ENCODE data around the gene NGEF.

The NGEF gene

DNA sequence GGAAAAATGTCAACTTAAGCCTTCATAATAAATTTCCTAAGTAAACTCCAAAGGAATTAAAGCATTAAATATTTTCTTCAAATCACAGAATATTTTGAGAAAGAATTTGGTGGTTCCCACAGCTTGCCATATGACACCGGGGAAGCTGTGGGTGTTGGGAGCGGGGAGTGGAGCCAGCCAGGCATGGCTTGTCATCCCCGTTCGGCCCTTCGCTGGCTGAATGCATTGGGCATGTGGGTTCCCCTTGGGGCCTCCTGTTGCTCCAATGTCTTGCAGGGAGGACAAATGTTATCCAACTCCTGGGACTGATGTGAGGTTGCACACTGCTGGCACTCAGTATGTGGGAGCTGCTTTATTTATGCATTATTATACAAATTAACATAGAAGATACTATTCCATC lies 18.6 kb downstream of the NGEF start:
- DNase-seq, result no peak

DNA sequence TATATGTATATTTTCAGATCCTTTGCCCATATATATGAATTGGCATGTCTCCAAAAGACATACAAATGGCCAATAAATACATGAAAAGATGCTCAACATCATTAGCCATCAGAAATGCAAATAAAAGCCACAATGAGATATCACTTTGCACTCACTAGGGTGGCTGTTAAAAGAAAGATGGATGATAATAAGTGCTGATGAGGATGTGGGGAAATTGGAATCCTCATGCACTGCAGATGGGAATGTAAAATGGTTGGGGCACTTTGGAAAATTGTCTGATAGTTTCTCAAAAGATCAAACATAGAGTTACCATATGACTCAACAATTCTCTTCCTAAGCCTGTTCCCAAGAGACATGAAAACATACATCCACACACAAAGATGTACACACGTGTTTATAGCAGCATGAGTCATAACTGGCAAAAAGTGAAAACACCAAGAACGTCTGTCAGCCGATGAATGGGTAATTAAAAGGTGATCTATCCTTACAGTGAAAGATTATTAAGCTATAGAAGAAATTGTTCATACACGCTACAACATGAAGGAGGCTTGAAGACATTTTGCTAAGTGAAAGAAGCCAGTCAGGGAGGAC lies 19.7 kb downstream of the NGEF start:
- DNase-seq, result no peak

GRCh38 chr2:232986155-232986554 lies 26.9 kb downstream of the NGEF start:
- no peak for DNase-seq

DNA sequence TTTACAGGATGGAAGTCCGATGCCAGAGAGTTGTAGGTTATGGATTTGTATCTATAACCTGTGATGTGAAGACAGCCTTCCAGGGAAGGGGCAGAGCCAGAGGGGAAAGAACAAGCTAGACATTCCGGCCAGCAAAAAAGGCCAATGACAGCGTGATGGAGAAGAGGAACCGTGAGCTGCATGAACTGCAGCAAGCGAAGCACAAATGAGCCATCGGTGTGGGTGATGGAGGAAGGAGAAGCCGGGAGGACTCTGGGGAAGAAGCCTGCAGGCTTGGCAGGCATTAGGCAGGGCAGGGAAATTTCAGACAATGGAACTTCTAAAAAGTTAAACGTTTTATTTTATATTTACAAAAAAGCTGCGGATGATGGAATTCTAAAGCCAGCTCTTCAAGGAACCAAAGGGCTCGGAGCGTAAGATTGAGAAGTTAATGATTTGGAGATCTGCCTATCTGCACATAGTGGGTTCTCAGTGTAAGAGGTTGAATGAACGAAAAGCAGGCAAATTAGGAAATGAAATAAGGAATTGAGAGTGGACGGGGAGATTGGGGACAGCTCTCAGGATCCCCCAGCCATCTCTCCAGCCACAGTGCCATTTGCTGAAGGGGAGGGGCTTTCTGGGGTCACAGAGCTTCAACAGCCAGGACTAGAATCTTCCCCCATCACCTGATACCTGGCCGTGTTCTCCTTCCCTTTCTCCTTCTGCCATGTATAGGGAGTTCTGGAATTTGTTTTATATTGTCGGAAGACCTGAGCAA lies 28.4 kb downstream of the NGEF start:
- DNase-seq, result no peak

GRCh38 chr2:232983669-232984140 lies 29.4 kb downstream of the NGEF start:
- no peak for DNase-seq

DNA sequence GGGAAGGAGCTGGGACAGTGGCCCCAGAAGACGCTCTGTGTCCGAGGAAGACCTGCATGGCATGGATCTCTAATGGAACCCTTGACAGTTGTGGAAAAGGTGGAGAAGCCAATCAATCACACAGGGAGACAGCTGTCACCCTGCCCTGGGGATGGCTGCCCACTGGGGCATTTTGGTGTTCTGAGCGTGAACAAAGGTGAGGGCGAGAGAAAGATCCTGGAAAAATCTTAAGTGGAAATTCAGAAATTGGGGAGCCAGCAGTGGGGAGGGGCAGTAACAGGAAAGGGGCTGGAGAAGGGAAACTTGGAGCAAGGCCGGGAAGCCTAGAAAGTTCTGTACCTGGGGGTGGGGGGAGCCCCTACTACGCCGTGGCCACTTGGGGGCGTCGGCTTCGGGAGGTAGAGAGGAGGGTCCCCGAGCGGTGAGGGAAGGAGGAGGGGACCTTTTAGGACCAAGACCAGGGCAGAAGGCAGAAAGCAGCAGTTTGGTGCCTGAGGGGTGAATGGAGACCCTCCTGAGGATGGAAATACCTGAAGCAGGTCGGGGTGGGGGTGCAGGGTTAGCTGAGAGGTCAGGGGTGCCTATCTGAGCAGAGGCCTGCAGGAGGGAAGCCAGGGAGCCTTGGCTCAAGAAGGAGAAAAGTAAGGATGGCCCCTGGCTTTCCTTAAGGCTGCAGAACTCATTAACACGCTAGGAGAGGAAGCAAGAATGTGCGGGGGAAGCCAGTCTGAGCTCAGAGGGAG lies 30.0 kb downstream of the NGEF start:
- DNase-seq, result no peak

DNA sequence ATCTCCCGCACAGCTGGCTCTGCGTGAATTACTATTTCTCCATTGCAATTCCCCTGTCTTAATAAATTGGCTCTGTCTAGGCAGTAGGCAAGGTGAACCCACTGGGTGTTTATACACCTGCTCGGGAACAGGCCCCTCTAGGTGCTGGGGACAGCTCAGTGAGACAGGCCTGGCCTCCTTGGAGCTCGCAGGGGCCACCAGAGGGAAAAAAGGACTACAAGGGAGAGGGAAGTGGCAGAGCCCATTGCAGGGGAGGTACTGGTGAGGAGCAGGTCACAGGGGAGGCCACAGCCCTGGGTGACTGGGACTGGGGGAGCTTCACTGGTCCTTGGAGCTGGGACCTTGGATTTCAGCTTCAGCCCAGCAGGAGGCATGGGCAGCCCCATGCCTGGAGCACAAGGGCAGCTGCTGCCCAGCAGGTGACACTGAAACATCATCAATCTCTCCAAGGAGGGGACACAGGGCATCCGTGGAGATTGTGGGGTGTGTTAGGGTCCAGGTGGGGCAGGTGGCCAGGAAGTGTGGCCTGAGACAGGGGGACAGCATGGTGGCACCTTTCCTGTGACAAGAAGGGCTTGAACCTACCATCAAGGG lies 31.2 kb downstream of the NGEF start:
- no peak for DNase-seq

- DNase-seq, result no peak
These were observed 31.7 kb downstream of the NGEF start for GRCh38 chr2:232981356-232981755.

DNA sequence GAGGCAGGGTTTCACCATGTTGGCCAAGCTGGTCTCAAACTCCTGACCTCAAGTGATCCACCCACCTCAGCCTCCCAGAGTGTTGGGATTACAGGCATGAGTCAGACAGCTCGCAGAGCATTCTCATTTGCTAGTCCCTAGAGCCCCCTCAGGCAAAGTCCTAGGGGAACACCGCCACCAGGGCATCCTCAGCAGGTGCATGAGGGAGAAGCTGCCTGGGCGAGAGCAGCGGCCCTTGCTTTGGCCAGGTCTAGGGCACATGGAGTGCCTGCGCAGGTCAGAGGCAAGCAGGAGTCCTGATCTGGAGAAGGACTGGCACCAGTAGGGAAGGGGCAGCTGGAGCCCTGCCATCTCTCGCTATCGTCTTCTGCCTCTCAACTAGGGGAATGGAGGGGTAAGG lies 32.4 kb downstream of the NGEF start:
- no peak for DNase-seq

- no peak for DNase-seq
These were observed 33.1 kb downstream of the NGEF start for GRCh38 chr2:232979871-232980461.

- DNase-seq, result no peak
These were observed 35.6 kb downstream of the NGEF start for GRCh38 chr2:232977438-232977971.

DNA sequence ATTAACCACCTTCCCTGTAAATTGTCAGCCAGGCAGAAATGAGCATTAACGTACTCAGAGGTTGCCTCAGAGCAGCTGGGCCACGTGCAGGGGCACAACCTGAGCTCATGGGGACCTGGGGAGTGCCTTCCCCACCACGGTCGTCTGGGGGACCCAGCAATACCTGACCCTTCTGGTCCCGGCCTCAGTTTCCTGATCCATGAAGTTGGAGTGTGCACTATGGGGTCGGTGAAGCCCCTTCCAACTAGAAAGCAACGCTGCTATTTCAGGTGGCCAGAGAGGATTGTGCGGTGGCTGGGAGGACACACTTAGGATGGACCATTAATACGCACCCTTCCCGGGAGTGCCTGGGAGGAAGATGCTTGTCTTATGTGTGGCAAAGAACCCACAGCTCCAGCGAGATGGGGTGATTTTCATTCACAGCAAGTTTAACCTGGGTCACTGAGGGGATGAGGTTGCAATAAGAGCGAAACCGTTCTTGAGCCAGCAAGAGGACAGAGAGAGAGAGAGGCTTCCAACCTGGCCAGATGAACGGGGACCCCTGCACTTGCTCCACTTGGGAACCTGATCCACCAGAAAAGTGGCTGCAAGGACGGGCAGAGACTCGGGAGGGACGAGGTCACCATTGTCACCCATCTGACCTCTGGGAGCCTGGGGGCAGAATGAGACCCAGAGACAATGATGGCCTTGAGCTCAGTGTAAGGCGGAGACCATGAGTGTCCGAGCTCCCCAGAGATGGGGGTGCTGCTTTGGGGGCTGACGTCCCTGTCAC lies 36.2 kb downstream of the NGEF start:
- DNase-seq, result no peak

GRCh38 chr2:232976176-232976575 lies 36.9 kb downstream of the NGEF start:
- no peak for DNase-seq

DNA sequence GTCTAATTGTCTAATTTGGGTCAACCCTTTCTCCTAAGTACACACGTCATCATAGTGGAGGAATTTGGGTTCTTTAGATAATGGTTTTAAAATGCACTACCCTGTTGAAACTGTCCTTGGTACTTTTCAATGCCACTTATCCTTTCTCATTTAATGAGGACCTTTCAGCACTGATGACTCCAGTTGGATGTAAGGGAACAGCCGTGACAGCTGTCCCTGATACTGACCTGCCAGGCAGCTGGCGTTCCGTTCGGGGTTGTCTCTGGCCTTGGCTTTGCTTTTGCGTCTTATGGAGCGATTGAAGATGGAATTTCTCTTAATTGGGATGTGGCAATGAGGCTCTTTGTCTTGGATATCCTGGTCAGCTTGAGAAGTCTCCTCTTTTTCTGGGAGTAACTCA lies 38.7 kb downstream of the NGEF start:
- DNase-seq, result no peak

DNA sequence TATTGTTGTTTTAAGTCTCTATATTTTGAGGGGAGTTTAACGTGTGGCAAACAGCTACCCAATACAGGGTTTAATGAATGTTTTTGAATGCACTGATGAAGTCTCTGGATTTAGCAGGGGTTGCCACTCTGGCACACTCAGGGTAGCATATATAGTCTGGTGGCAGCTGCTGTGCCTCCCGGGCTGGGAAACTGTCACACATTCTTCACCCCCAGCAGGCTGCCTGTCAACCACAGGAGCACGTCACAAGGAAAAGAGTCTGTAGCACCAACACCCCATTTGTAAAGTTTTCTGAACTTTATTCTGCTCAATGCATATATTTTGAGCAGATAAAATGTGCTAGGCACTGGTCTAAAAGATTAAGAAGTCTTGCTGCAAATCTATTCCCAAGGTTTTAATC lies 39.3 kb downstream of the NGEF start:
- no peak for DNase-seq

- no peak for DNase-seq
These were observed 39.9 kb downstream of the NGEF start for GRCh38 chr2:232973011-232973735.

- no peak for DNase-seq
These were observed 41.3 kb downstream of the NGEF start for GRCh38 chr2:232971744-232972143.

GRCh38 chr2:232970051-232970450 lies 43.0 kb downstream of the NGEF start:
- DNase-seq, result no peak

GRCh38 chr2:232967474-232967873 lies 45.6 kb downstream of the NGEF start:
- no peak for DNase-seq

DNA sequence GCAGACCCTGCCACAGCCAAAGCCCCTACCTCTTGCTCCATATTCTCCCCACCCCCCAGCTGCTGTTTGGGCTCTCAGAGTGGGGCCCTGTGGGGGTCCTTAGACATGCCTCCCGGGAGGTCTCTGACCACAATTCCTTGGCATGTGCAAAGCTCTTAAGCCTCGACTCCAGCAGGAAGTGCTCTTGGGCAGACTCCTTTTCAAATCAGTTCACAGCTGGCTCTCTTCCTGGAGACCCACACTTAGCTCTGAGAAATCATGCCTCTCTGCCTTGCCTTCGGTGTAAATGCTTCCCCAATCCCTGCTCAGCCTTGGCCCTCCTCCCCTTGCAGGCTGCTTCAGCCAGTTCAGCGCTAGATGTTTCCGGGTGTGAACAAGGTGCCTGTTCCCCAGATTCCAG lies 46.9 kb downstream of the NGEF start:
- DNase-seq, result no peak

DNA sequence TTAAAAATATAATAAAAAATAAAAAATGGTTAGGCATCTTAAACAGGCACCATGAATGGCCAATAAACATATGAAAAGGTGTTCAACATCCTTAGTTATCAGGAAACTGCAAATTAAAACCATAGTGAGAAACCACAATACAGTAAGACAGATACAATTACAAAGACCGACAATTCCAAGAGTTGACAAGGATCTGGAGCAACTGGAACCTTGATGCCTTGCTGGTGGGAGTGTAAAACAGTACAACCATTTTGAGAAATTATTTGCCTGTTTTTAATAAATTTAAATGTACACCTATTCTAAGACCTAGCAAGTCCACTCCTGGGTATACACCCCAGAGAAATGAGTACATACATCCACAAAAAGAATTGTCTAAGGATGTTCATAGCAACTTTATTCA lies 49.1 kb downstream of the NGEF start:
- DNase-seq, result no peak
